H1 (cell line): ENCODE results near the gene IBSP. TPM values are rescaled to one million over a fixed set of nuclear protein-coding genes. Genes with fewer than 3 reads are reported as not detected.

Experiments used
- CTCF ChIA-PET: fragments of 300-600 bp; sonication (Branson Sonifier 250); formaldehyde crosslinking; loops from one replicate; lab custom pipeline; 2021; ENCODE audit not compliant: partially characterized antibody; lab: Charles Lee
- POLR2A ChIA-PET: fragments of 300-600 bp; sonication (Branson Sonifier 250); formaldehyde crosslinking; loops from one replicate; lab custom pipeline; 2021; ENCODE audit warnings: inconsistent platforms; ENCODE audit not compliant: partially characterized antibody; lab: Charles Lee
- DNase-seq, 2 experiments: peaks; one replicate each; pipeline versions ENCODE4 v3.0.0 to v3.0.0-alpha.2; 2010 to 2022; ENCODE audit warnings: low spot score in 2 of 2, low read depth in 1 of 2, mixed read lengths in 1 of 2
- FAIRE-seq: peaks from 2 replicates; lab custom pipeline; 2011; peaks lifted over from hg19 to GRCh38; lab: Jason Lieb, UNC
- H2AFZ ChIP-seq: 2 replicates; pipeline ENCODE4 v1.8.1; 2012; ENCODE audit warnings: low read length, inconsistent platforms
- H2AK5ac ChIP-seq: 2 replicates; pipeline ENCODE4 v1.6.1; 2013; ENCODE audit warnings: low read depth, low read length
- H2BK120ac ChIP-seq: replicated peaks from 2 replicates; pipeline ENCODE3; 2013; ENCODE audit warnings: low read depth, low read length, inconsistent platforms
- H2BK12ac ChIP-seq: 2 replicates; pipeline ENCODE4 v1.6.1; 2013; ENCODE audit warnings: low read depth, low read length
- H2BK15ac ChIP-seq: 2 replicates; pipeline ENCODE4 v1.6.1; 2013; ENCODE audit warnings: low read length
- H2BK20ac ChIP-seq: 2 replicates; pipeline ENCODE4 v1.6.1; 2013; ENCODE audit warnings: low read length
- H2BK5ac ChIP-seq: 2 replicates; pipeline ENCODE4 v1.6.1; 2013; ENCODE audit warnings: low read depth, low read length
- H3K14ac ChIP-seq: 2 replicates; pipeline ENCODE4 v1.6.1; 2013; ENCODE audit warnings: inconsistent platforms; ENCODE audit not compliant: insufficient read length
- H3K18ac ChIP-seq: 2 replicates; pipeline ENCODE4 v1.6.1; 2013; ENCODE audit warnings: low read length; ENCODE audit errors: extremely low read depth
- H3K23ac ChIP-seq: 2 replicates; pipeline ENCODE4 v1.6.1; 2013; ENCODE audit warnings: inconsistent platforms; ENCODE audit not compliant: insufficient read length
- H3K23me2 ChIP-seq: 2 replicates; pipeline ENCODE4 v1.6.1; 2013; ENCODE audit warnings: low read depth, low read length
- H3K27ac ChIP-seq: 2 replicates; pipeline ENCODE4 v1.6.1; 2011; ENCODE audit warnings: low read depth, low read length, inconsistent platforms
- H3K27me3 ChIP-seq, 4 experiments: replicated peaks in 1 of 4; 1 replicate in 1 of 4; 2 replicates in 3 of 4; pipeline versions ENCODE4 v1.6.1 to v1.8.1; 2011 to 2013; ENCODE audit warnings: low read length in 3 of 4, mild to moderate bottlenecking in 3 of 4, inconsistent platforms in 2 of 4, mixed read lengths in 2 of 4, moderate library complexity in 1 of 4; ENCODE audit not compliant: control insufficient read depth in 3 of 4, insufficient read depth in 3 of 4; ENCODE audit errors: extremely low read depth in 1 of 4
- H3K36me3 ChIP-seq, 4 experiments: 2 replicates each; pipeline versions ENCODE4 v1.6.1 to v1.8.1; 2011 to 2013; ENCODE audit warnings: mild to moderate bottlenecking in 4 of 4, low read length in 3 of 4, moderate library complexity in 2 of 4, control low read depth in 1 of 4, inconsistent platforms in 1 of 4; ENCODE audit not compliant: insufficient read depth in 4 of 4, control insufficient read depth in 2 of 4
- H3K4ac ChIP-seq: replicated peaks from 2 replicates; pipeline ENCODE3; 2013; ENCODE audit warnings: low read length, low read depth, mixed read lengths, inconsistent platforms; ENCODE audit not compliant: insufficient read length
- H3K4me1 ChIP-seq, 4 experiments: replicated peaks in 1 of 4; 1 replicate in 1 of 4; 2 replicates in 3 of 4; pipeline versions ENCODE4 v1.6.1 to v1.8.1; 2011 to 2013; ENCODE audit warnings: low read length in 3 of 4, inconsistent platforms in 2 of 4, mixed read lengths in 1 of 4; ENCODE audit not compliant: insufficient read depth in 4 of 4, control insufficient read depth in 3 of 4
- H3K4me2 ChIP-seq, 2 experiments: 2 replicates each; pipeline versions ENCODE4 v1.6.1 to v1.8.1; 2011 to 2013; ENCODE audit warnings: low read depth in 2 of 2, low read length in 2 of 2, control low read depth in 1 of 2, inconsistent platforms in 1 of 2, mild to moderate bottlenecking in 1 of 2; ENCODE audit not compliant: insufficient read depth in 1 of 2
- H3K4me3 ChIP-seq, 4 experiments: fragments of 200-600, 300-600 bp in 1 of 4; sonication (generic), shearing (Covaris generic), sonication (Bioruptor Twin) in 1 of 4; 2 replicates each; pipeline versions ENCODE4 v1.5.1 to v1.8.1; 2011 to 2016; ENCODE audit warnings: low read length in 4 of 4, low read depth in 3 of 4, control low read depth in 2 of 4, inconsistent platforms in 2 of 4, mild to moderate bottlenecking in 2 of 4, mixed read lengths in 1 of 4, moderate library complexity in 1 of 4; ENCODE audit not compliant: insufficient read depth in 2 of 4; ENCODE audit errors: extremely low read depth in 1 of 4
- H3K56ac ChIP-seq: replicated peaks from 2 replicates; pipeline ENCODE3; 2013; ENCODE audit warnings: low read depth, mild to moderate bottlenecking, mixed read lengths, low read length, inconsistent platforms; ENCODE audit not compliant: insufficient read length
- H3K79me1 ChIP-seq: 2 replicates; pipeline ENCODE4 v1.6.1; 2013; ENCODE audit warnings: low read depth, low read length, control low read depth
- H3K79me2 ChIP-seq, 2 experiments: 2 replicates each; pipeline versions ENCODE4 v1.6.1 to v1.8.1; 2012 to 2013; ENCODE audit warnings: low read length in 2 of 2, mild to moderate bottlenecking in 2 of 2, inconsistent platforms in 1 of 2; ENCODE audit not compliant: insufficient read depth in 2 of 2, control insufficient read depth in 1 of 2
- H3K9ac ChIP-seq, 4 experiments: replicated peaks in 1 of 4; 1 replicate in 1 of 4; 2 replicates in 3 of 4; pipeline versions ENCODE4 v1.6.1 to v1.8.1; 2011 to 2013; ENCODE audit warnings: low read depth in 3 of 4, low read length in 3 of 4, control low read depth in 2 of 4, mild to moderate bottlenecking in 2 of 4, moderate library complexity in 2 of 4, inconsistent platforms in 1 of 4; ENCODE audit errors: extremely low read depth in 1 of 4
- H3K9me3 ChIP-seq, 2 experiments: 2 replicates each; pipeline versions ENCODE4 v1.6.1 to v1.8.1; 2012 to 2013; ENCODE audit warnings: mild to moderate bottlenecking in 2 of 2, moderate library complexity in 2 of 2, control low read depth in 1 of 2, inconsistent platforms in 1 of 2, low read depth in 1 of 2, low read length in 1 of 2, mixed read lengths in 1 of 2; ENCODE audit not compliant: insufficient read depth in 2 of 2
- H4K20me1 ChIP-seq, 2 experiments: replicated peaks in 1 of 2; 2 replicates each; pipeline versions ENCODE3 to v1.8.1; 2011 to 2013; ENCODE audit warnings: inconsistent platforms in 2 of 2, low read length in 2 of 2, mild to moderate bottlenecking in 1 of 2; ENCODE audit not compliant: insufficient read depth in 2 of 2, control insufficient read depth in 1 of 2
- H4K5ac ChIP-seq: 2 replicates; pipeline ENCODE4 v1.6.1; 2013; ENCODE audit warnings: low read length, low read depth, mixed read lengths, inconsistent platforms; ENCODE audit not compliant: insufficient read length
- H4K8ac ChIP-seq: 2 replicates; pipeline ENCODE4 v1.8.0; 2013; ENCODE audit warnings: mild to moderate bottlenecking, moderate library complexity, low read length, inconsistent platforms; ENCODE audit not compliant: insufficient read depth; ENCODE audit errors: extremely low read depth
- H4K91ac ChIP-seq: replicated peaks from 2 replicates; pipeline ENCODE3; 2013; ENCODE audit warnings: low read length, mixed read lengths, inconsistent platforms; ENCODE audit not compliant: insufficient read length
- CBX5 ChIP-seq: fragments of 300-800, 300-1000 bp; sonication (generic); IDR thresholded peaks from 2 replicates; pipeline ENCODE4 v1.7.1; 2016; ENCODE audit warnings: antibody characterized with exemption, low read length, low read depth
- CEBPB ChIP-seq: IDR thresholded peaks from 2 replicates; pipeline ENCODE4 v1.6.1; 2012; ENCODE audit warnings: low read depth, low read length
- HDAC2 ChIP-seq, 2 experiments: fragments of 300-600 bp in 1 of 2; sonication (generic) in 1 of 2; IDR thresholded peaks; 2 replicates each; pipeline ENCODE4 v1.6.1; 2011 to 2012; ENCODE audit warnings: low read depth in 2 of 2, low read length in 2 of 2, mild to moderate bottlenecking in 2 of 2, moderate library complexity in 2 of 2, borderline replicate concordance in 1 of 2, inconsistent platforms in 1 of 2
- NANOG ChIP-seq: IDR thresholded peaks from 2 replicates; pipeline ENCODE4 v1.6.1; 2011; ENCODE audit warnings: low read length, low read depth, mild to moderate bottlenecking, inconsistent platforms; ENCODE audit not compliant: insufficient read depth, poor library complexity, severe bottlenecking
- RBBP5 ChIP-seq: IDR thresholded peaks from 2 replicates; pipeline ENCODE4 v1.7.1; 2012; ENCODE audit warnings: low read depth, mild to moderate bottlenecking, inconsistent platforms, low read length, moderate library complexity, borderline replicate concordance
- YY1 ChIP-seq: IDR thresholded peaks from 2 replicates; pipeline ENCODE4 v1.6.1; 2011; ENCODE audit warnings: low read depth, mild to moderate bottlenecking, low read length
- WGBS, 2 experiments: shearing (Covaris generic) in 1 of 2; methylation state at CpG; one replicate each; pipeline versions ENCODE4 v1.1.6 to v1.1.7; 2013 to 2015; ENCODE audit warnings: low lambda C conversion rate in 2 of 2, mixed read lengths in 2 of 2, inconsistent platforms in 1 of 2, low coverage in 1 of 2, missing lambda C conversion rate in 1 of 2; ENCODE audit not compliant: insufficient replicate concordance in 2 of 2, insufficient coverage in 1 of 2, insufficient read length in 1 of 2; ENCODE audit errors: extremely low coverage in 1 of 2, missing lambda C conversion rate in 1 of 2; 5-methylcytosine and 5-hydroxymethylcytosine counted together
- polyA plus RNA-seq, 7 experiments: library from polyadenylated mRNA; depleted of rRNA in 3 of 7; stranded (reverse) in 5 of 7; unstranded in 2 of 7; fragments of >200 nt in 5 of 7; fragments of 200-250 nt in 2 of 7; gene quantifications; 1 replicate in 5 of 7; 2 replicates in 1 of 7; 4 replicates in 1 of 7; pipeline versions ENCODE4 v1.2.1 to v1.2.3, GENCODE V29; 2011 to 2013; ENCODE audit warnings: missing spikeins in 2 of 7, mixed read lengths in 2 of 7
- total RNA-seq: library from RNA; stranded (reverse); fragmentation: NEBNext Ultra II Directional; extraction: Animal tissue kit (Norgen Biotek cat#: 25700); gene quantifications from 2 replicates; pipeline ENCODE4 v1.2.1, GENCODE V29; 2021

IBSP gene
- total and polyA plus RNA-seq, 2 of the 8 experiments (the other 6 are each of a cell fraction or from before 2014, with no cell fraction given): not detected

- Histone ChIP-seq H2BK20ac (no peak overlapping the region), H3K4me1 (peaks cover 0 to 6% (median 2%) of the 10 kb centered on the region in 4 experiments; a peak in 4 of 7 replicates), H3K9me3 (no peaks in the 10 kb centered on the region), H3K79me1 (no peaks in the 10 kb centered on the region), H3K4me3 (no peak overlapping the region), H3K23ac (no peak overlapping the region), H3K4me2 (no peak overlapping the region), H3K27me3 (no peaks in the 10 kb centered on the region), H2BK5ac (no peak overlapping the region), H2BK15ac (no peak overlapping the region), H2BK120ac (no peak overlapping the region), H3K18ac (no peak overlapping the region), H3K79me2 (no peaks in the 10 kb centered on the region), H3K56ac (no peak overlapping the region), H4K5ac (no peak overlapping the region)
- CTCF ChIA-PET: interaction anchor here (0.7 to 5.8 kb wide), 6 partner anchors 140 to 582 kb away, joined by 3 to 49 read pairs (median 4); no protein-coding TSS in a partner anchor
- POLR2A ChIA-PET: interaction anchor here (1.0 kb wide), 1 partner anchor 86 kb away, joined by 3 read pairs; no protein-coding TSS in a partner anchor
- 86% methylated on average over 5 of the region's 5 CpGs; no CpG with 5 or more reads in 1 of the 2 experiments for WGBS, 2 experiments
- TF ChIP-seq RBBP5: no peak
- no peak for TF ChIP-seq CEBPB
- no peak for TF ChIP-seq HDAC2 (IDR thresholded peaks at IDR 0.05; ENCODE audit: borderline replicate concordance in 1 of 2, low read depth in 2 of 2, low read length in 2 of 2)
- no peak for TF ChIP-seq CBX5
- TF ChIP-seq NANOG: no peak
- TF ChIP-seq YY1: no peak
- TF ChIP-seq, all 59 proteins: peak for 0
- no peak overlapping the region for H3K14ac ChIP-seq
- no peak for FAIRE-seq
- no peak overlapping the region for H2AFZ ChIP-seq
- no peak for DNase-seq
- H3K27ac ChIP-seq: no peak overlapping the region
- H2BK12ac ChIP-seq: no peak overlapping the region
- no peak overlapping the region for H3K9ac ChIP-seq
- H3K36me3 ChIP-seq: no peaks in the 10 kb centered on the region
- H4K8ac ChIP-seq: no peak overlapping the region
- no peaks in the 10 kb centered on the region for H4K20me1 ChIP-seq
- no peak overlapping the region for H3K4ac ChIP-seq
- no peak overlapping the region for H4K91ac ChIP-seq
- no peak overlapping the region for H2AK5ac ChIP-seq
- no peaks in the 10 kb centered on the region for H3K23me2 ChIP-seq
Measured at GRCh38 chr4:87846226-87846625, 46.9 kb downstream of the IBSP start.
